A549 (cell line): ENCODE results near the gene FIGN.

Experiments used
- MAZ ChIP-seq: fragments of 150-350 bp; IDR thresholded peaks from 2 replicates; pipeline ENCODE4 v1.6.1; 2014; ENCODE audit warnings: antibody characterized with exemption, low read depth, low read length, borderline replicate concordance
- TF ChIP-seq, protein P1 (sequence below): fragments of >200 bp; sonication (Bioruptor Twin); formaldehyde crosslinking; IDR thresholded peaks from 3 replicates; pipeline ENCODE4 v1.5.1; 2016
- TF ChIP-seq, protein P2 (sequence below): fragments of 200-600 bp; sonication (generic); IDR thresholded peaks from 2 replicates; pipeline ENCODE4 v1.6.1; 2016; ENCODE audit warnings: antibody characterized with exemption, mild to moderate bottlenecking, moderate library complexity

DNA sequence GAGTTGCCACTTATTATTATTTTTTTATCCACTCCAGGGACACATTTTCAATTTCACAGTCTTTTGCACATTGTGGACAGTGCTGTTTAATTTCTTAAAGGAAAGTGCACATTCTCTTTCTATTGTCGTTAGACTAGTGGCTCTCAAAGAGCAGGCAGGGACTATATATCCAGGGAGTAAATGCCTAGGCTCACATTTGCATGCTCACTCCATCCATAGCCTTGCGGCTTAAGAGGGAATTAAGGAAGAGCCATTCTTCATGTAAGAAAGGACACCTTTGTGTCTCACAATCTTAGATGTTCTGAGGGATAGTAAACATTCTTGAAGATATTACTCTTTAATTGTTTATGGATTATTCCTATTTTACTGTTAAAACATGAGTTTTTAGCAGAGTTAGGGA is 70.8 kb downstream of the FIGN start:
- TF ChIP-seq MAZ, result no peak
- TF ChIP-seq, protein P1, sequence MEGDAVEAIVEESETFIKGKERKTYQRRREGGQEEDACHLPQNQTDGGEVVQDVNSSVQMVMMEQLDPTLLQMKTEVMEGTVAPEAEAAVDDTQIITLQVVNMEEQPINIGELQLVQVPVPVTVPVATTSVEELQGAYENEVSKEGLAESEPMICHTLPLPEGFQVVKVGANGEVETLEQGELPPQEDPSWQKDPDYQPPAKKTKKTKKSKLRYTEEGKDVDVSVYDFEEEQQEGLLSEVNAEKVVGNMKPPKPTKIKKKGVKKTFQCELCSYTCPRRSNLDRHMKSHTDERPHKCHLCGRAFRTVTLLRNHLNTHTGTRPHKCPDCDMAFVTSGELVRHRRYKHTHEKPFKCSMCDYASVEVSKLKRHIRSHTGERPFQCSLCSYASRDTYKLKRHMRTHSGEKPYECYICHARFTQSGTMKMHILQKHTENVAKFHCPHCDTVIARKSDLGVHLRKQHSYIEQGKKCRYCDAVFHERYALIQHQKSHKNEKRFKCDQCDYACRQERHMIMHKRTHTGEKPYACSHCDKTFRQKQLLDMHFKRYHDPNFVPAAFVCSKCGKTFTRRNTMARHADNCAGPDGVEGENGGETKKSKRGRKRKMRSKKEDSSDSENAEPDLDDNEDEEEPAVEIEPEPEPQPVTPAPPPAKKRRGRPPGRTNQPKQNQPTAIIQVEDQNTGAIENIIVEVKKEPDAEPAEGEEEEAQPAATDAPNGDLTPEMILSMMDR, result no peak
- TF ChIP-seq, protein P2, sequence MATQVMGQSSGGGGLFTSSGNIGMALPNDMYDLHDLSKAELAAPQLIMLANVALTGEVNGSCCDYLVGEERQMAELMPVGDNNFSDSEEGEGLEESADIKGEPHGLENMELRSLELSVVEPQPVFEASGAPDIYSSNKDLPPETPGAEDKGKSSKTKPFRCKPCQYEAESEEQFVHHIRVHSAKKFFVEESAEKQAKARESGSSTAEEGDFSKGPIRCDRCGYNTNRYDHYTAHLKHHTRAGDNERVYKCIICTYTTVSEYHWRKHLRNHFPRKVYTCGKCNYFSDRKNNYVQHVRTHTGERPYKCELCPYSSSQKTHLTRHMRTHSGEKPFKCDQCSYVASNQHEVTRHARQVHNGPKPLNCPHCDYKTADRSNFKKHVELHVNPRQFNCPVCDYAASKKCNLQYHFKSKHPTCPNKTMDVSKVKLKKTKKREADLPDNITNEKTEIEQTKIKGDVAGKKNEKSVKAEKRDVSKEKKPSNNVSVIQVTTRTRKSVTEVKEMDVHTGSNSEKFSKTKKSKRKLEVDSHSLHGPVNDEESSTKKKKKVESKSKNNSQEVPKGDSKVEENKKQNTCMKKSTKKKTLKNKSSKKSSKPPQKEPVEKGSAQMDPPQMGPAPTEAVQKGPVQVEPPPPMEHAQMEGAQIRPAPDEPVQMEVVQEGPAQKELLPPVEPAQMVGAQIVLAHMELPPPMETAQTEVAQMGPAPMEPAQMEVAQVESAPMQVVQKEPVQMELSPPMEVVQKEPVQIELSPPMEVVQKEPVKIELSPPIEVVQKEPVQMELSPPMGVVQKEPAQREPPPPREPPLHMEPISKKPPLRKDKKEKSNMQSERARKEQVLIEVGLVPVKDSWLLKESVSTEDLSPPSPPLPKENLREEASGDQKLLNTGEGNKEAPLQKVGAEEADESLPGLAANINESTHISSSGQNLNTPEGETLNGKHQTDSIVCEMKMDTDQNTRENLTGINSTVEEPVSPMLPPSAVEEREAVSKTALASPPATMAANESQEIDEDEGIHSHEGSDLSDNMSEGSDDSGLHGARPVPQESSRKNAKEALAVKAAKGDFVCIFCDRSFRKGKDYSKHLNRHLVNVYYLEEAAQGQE, result no peak
